OCI-LY7 (cell line): ENCODE results near the gene CMIP. TPM values are rescaled to one million over a fixed set of nuclear protein-coding genes. Genes with fewer than 3 reads are reported as not detected.

Source experiments
- BruUV-seq: library from RNA; stranded (reverse); fragments of 400-500 nt; replicated peaks from 2 replicates; lab custom pipeline; 2021; lab: Mats Ljungman, UMichigan
- CTCF ChIA-PET: fragments of 300-600 bp; sonication (Branson Sonifier 250); formaldehyde crosslinking; loops from one replicate; lab custom pipeline; 2022; ENCODE audit warnings: antibody characterized with exemption; ENCODE audit not compliant: unreplicated experiment; lab: Charles Lee
- POLR2A ChIA-PET: fragments of 300-600 bp; sonication (Branson Sonifier 250); formaldehyde crosslinking; loops from one replicate; lab custom pipeline; 2022; ENCODE audit warnings: antibody characterized with exemption; lab: Charles Lee
- DNase-seq: peaks from one replicate; pipeline ENCODE4 v3.0.0-alpha.2; 2015; ENCODE audit warnings: low spot score
- H2AFZ ChIP-seq: fragments of 200-600 bp; sonication (generic), shearing (Covaris generic); 2 replicates; pipeline ENCODE4 v1.6.1; 2014; ENCODE audit warnings: mild to moderate bottlenecking, antibody characterized with exemption, low read length, moderate library complexity
- H3K27ac ChIP-seq: fragments of 200-600 bp; sonication (generic); 2 replicates; pipeline ENCODE4 v1.5.1; 2014; ENCODE audit warnings: mixed run types, low read depth, mild to moderate bottlenecking, moderate library complexity, low read length, inconsistent platforms; ENCODE audit not compliant: poor library complexity, severe bottlenecking
- H3K36me3 ChIP-seq: fragments of 200-600 bp; sonication (generic); 2 replicates; pipeline ENCODE4 v1.6.1; 2014; ENCODE audit warnings: mild to moderate bottlenecking, antibody characterized with exemption, low read length, moderate library complexity, mixed read lengths; ENCODE audit not compliant: insufficient read depth
- H3K4me1 ChIP-seq: fragments of 200-600 bp; sonication (generic); 2 replicates; pipeline ENCODE4 v1.5.1; 2014; ENCODE audit warnings: mild to moderate bottlenecking, low read length; ENCODE audit not compliant: insufficient read depth, poor library complexity, severe bottlenecking
- H3K4me2 ChIP-seq: fragments of 200-600 bp; sonication (generic); 2 replicates; pipeline ENCODE4 v1.6.1; 2014; ENCODE audit warnings: mild to moderate bottlenecking, low read length
- H3K4me3 ChIP-seq: fragments of 200-600 bp; sonication (generic); 2 replicates; pipeline ENCODE4 v1.5.1; 2014; ENCODE audit warnings: mild to moderate bottlenecking, low read depth, low read length; ENCODE audit not compliant: poor library complexity, severe bottlenecking
- H3K79me2 ChIP-seq: fragments of 200-600 bp; sonication (generic); 2 replicates; pipeline ENCODE4 v1.6.1; 2016; ENCODE audit warnings: low read depth, mild to moderate bottlenecking, low read length, moderate library complexity, mixed read lengths; ENCODE audit not compliant: insufficient read depth
- H3K9me2 ChIP-seq: fragments of 200-600 bp; sonication (generic); 2 replicates; pipeline ENCODE4 v1.6.1; 2016; ENCODE audit warnings: mild to moderate bottlenecking, low read length, mixed read lengths; ENCODE audit not compliant: insufficient read depth
- H3K9me3 ChIP-seq: fragments of 200-600 bp; sonication (generic); 2 replicates; pipeline ENCODE4 v1.6.1; 2014; ENCODE audit warnings: mild to moderate bottlenecking, mixed run types, low read length, mixed read lengths
- H4K20me1 ChIP-seq: fragments of 200-600 bp; sonication (generic); 2 replicates; pipeline ENCODE4 v1.6.1; 2014; ENCODE audit warnings: mild to moderate bottlenecking, antibody characterized with exemption, low read length, moderate library complexity, mixed read lengths; ENCODE audit not compliant: insufficient read depth
- CTCF ChIP-seq: fragments of 200-600 bp; sonication (generic); conservative IDR thresholded peaks from 2 replicates; pipeline ENCODE4 v1.5.1; 2014; ENCODE audit warnings: mild to moderate bottlenecking, antibody characterized with exemption, low read length, moderate library complexity, mixed read lengths
- EZH2phosphoT487 ChIP-seq: fragments of 200-600 bp; sonication (generic); IDR thresholded peaks from 2 replicates; pipeline ENCODE4 v1.6.1; 2018; ENCODE audit warnings: low read depth, borderline replicate concordance, mild to moderate bottlenecking, mixed run types, antibody characterized with exemption, low read length, moderate library complexity, mixed read lengths
- intact Hi-C: fragments of 100-400 bp; cut with micrococcal nuclease; formaldehyde crosslinking; loops from one replicate; pipeline ENCODE4 v1.10.0; 2022; ENCODE audit not compliant: unreplicated experiment
- total RNA-seq, 2 experiments: library from RNA; depleted of rRNA in 1 of 2; stranded (reverse); fragments of >200 nt in 1 of 2; shearing (Covaris generic) in 1 of 2; gene quantifications; 2 replicates each; pipeline ENCODE4 v1.2.3, GENCODE V29; 2014 to 2022

Gene CMIP
- total RNA-seq, 2 experiments from 2014 or later: 15.4 to 70.3 TPM

GRCh38 chr16:81606039-81606438 is 161.4 kb downstream of the CMIP start:
- Histone ChIP-seq H4K20me1 (0 out of 2 replicates have a peak, but pooled peaks cover 4% of the 10 kb centered on the region), H3K36me3 (peaks cover 25% of the 10 kb centered on the region; the same call in 1 of the 2 replicates), H3K79me2 (no peaks in the 10 kb centered on the region), H3K9me2 (no peaks in the 10 kb centered on the region), H3K4me2 (no peak overlapping the region), H3K4me1 (peaks cover 28% of the 10 kb centered on the region), H3K9me3 (no peaks in the 10 kb centered on the region), H3K27ac (no peak overlapping the region), H3K4me3 (no peak overlapping the region), H2AFZ (no peak overlapping the region)
- no TSS peak for BruUV-seq
- CTCF ChIA-PET: no interaction called here
- TF ChIP-seq CTCF: no peak
- intact Hi-C loops: no loop called here
- no peak for DNase-seq
- POLR2A ChIA-PET: interaction anchor here (0.5 kb wide), 1 partner anchor 12 kb away, joined by 3 read pairs; no protein-coding TSS in a partner anchor

GRCh38 chr16:81607006-81607405 is 162.4 kb downstream of the CMIP start:
- Histone ChIP-seq H3K9me2 (no peaks in the 10 kb centered on the region), H4K20me1 (0 out of 2 replicates have a peak, but pooled peaks cover 4% of the 10 kb centered on the region), H3K4me2 (no peak overlapping the region), H3K36me3 (peaks cover 25% of the 10 kb centered on the region; the same call in 1 of the 2 replicates), H3K79me2 (no peaks in the 10 kb centered on the region), H3K27ac (no peak overlapping the region), H3K4me1 (peaks cover 28% of the 10 kb centered on the region), H2AFZ (no peak overlapping the region), H3K4me3 (no peak overlapping the region), H3K9me3 (no peaks in the 10 kb centered on the region)
- TF ChIP-seq EZH2phosphoT487 (no peak), CTCF (no peak)
- ChIA-PET POLR2A (no interaction called here), CTCF (no interaction called here)
- no peak for DNase-seq
- intact Hi-C loops: no loop called here
- no TSS peak for BruUV-seq

DNA sequence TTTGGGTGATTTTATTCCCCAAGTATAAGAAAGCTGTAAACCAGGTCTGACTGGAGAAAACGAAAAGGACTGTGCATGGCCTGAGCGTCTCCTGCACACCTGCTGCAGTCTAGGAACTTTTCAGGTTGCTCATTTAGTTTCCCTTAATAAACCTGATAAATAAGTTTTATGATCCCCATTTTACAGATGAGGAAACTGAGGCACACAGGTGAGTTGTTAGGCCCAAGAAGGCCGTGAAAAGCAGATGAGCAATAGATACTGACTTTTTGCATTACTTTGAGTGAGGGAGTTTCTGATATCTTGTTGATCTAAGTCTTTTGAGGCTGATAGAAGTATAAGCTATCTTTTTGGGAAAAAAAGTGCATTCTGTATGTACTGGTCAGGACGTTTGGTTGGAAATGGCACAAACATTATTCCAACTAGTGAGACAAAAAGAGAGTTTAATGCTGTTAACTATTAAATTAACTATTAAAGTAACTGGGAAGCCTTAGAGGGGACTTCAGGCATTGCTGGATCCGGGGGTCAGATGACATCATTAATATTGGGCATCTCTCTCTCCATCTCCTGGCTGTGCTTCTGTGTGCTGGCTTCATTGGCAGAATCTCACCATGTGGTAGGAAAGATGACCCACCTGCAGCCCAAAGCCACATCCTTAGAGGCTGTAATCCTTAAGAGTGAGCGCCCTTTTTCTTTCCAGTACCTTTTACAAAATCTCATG is 163.4 kb downstream of the CMIP start:
- peaks cover 25% of the 10 kb centered on the region; the same call in 1 of the 2 replicates for H3K36me3 ChIP-seq
- intact Hi-C loops: no loop called here
- peak overlapping the region; percentile 65; the same call in 1 of the 2 replicates for H3K4me2 ChIP-seq
- POLR2A ChIA-PET: no interaction called here
- H3K79me2 ChIP-seq: no peaks in the 10 kb centered on the region
- TSS peak; percentile 61 for BruUV-seq
- TF ChIP-seq EZH2phosphoT487 (no peak), CTCF (no peak)
- no peak overlapping the region for H3K4me3 ChIP-seq
- H3K9me3 ChIP-seq: no peaks in the 10 kb centered on the region
- H4K20me1 ChIP-seq: 0 out of 2 replicates have a peak, but pooled peaks cover 4% of the 10 kb centered on the region
- peak; percentile 22 for DNase-seq
- H3K9me2 ChIP-seq: no peaks in the 10 kb centered on the region
- CTCF ChIA-PET: no interaction called here
- H2AFZ ChIP-seq: no peak overlapping the region
- H3K4me1 ChIP-seq: peaks cover 28% of the 10 kb centered on the region
- no peak overlapping the region for H3K27ac ChIP-seq
